Kidney (tissue), 14 donors: Measurements from ENCODE around the gene ACTN4. TPM values are rescaled to one million over a fixed set of nuclear protein-coding genes. Genes with fewer than 3 reads are reported as not detected.

Source experiments
- DNase-seq, 5 donors: peaks; one replicate each; pipeline ENCODE4 v3.0.0-alpha.2; 2013 to 2020
- FAIRE-seq: peaks from 2 replicates; lab custom pipeline; 2012; peaks lifted over from hg19 to GRCh38; lab: Jason Lieb, UNC
- H3K27ac ChIP-seq, 2 donors: one replicate each; pipeline ENCODE4 v1.7.0; 2013; ENCODE audit warnings: low read depth in 2 of 2, low read length in 2 of 2, inconsistent platforms in 1 of 2
- H3K27me3 ChIP-seq: one replicate; pipeline ENCODE4 v1.7.1; 2013; ENCODE audit warnings: low read length, inconsistent platforms; ENCODE audit not compliant: control insufficient read depth, insufficient read depth
- H3K36me3 ChIP-seq, 3 donors: one replicate each; pipeline versions ENCODE4 v1.7.0 to v1.7.1; 2013; ENCODE audit warnings: low read length in 3 of 3, control low read depth in 1 of 3, inconsistent platforms in 1 of 3; ENCODE audit not compliant: insufficient read depth in 3 of 3, control insufficient read depth in 2 of 3
- H3K4me1 ChIP-seq, 3 donors: one replicate each; pipeline versions ENCODE4 v1.7.0 to v1.7.1; 2013; ENCODE audit warnings: low read length in 3 of 3, inconsistent platforms in 1 of 3, low read depth in 1 of 3; ENCODE audit not compliant: control insufficient read depth in 2 of 3, insufficient read depth in 2 of 3
- H3K4me3 ChIP-seq, 3 donors: one replicate each; pipeline versions ENCODE4 v1.7.0 to v1.8.1; 2013; ENCODE audit warnings: low read length in 3 of 3, control low read depth in 1 of 3, inconsistent platforms in 1 of 3
- H3K9ac ChIP-seq, 3 donors: one replicate each; pipeline versions ENCODE4 v1.7.0 to v1.7.1; 2013; ENCODE audit warnings: low read length in 3 of 3, control low read depth in 1 of 3, inconsistent platforms in 1 of 3
- H3K9me3 ChIP-seq, 3 donors: one replicate each; pipeline versions ENCODE4 v1.7.0 to v1.7.1; 2013; ENCODE audit warnings: low read length in 3 of 3, control low read depth in 1 of 3, inconsistent platforms in 1 of 3; ENCODE audit not compliant: control insufficient read depth in 2 of 3, insufficient read depth in 1 of 3
- intact Hi-C: fragments of 100-400 bp; cut with DNase I; formaldehyde crosslinking; loops from one replicate; pipeline ENCODE4 v1.11.1; 2022
- polyA plus RNA-seq: library from polyadenylated mRNA; stranded (reverse); fragments of 350-450 nt; fragmentation: Illumina TruSeq; extraction: RNeasy Lipid Tissue Mini Kit (QIAGEN cat#74804); gene quantifications from one replicate; pipeline ENCODE4 v1.2.3, GENCODE V29; 2014; ENCODE audit warnings: low read depth, low replicate concordance; ENCODE audit not compliant: insufficient read depth
- total RNA-seq: library from RNA; stranded (reverse); fragmentation: NEBNext Ultra II Directional; extraction: Animal tissue kit (Norgen Biotek cat#: 25700); gene quantifications from one replicate; pipeline ENCODE4 v1.2.1, GENCODE V29; 2021
- TF ChIP-seq, protein P1 (sequence below): IDR thresholded peaks from 3 replicates; pipeline ENCODE4 v1.5.1; 2012; ENCODE audit warnings: mild to moderate bottlenecking, moderate library complexity, borderline replicate concordance; ENCODE audit not compliant: insufficient read depth; ENCODE audit errors: extremely low read depth
- donor health status: control.
- donor health status: control.
- donor health status: control.
- donor health status: control.
- donor health status: control.
- donor health status: DM: yes; HTN: yes; CAD: no.
- donor health status: Normal renal cell carcinoma (clear cell type).

Gene ACTN4
- total and polyA plus RNA-seq, 2 donors from 2014 or later = 231 to 606 TPM

DNA sequence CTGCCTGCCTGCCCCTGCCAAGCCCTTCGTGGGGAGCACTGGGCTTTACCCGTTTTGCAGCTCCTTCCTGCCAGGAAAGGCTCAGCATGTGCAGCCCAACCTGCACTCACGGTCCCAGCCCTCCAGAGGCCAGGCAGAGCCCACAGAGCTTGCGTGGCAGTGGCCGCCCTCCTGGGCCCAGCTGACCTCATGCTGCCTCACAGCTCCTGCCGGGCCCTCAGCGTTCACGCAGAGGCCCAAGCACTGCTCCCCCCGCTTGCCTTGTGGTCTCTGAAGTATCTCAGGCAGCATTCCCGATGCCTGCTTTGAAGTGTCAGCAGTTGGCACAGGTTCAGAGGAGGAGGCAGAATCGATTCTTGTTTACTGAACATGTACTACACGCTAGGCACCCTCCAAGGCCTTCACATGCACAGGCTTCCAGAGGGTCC lies 64.3 kb downstream of the ACTN4 start:
- FAIRE-seq = no peak
- DNase-seq = no peak
- TF ChIP-seq, protein P1, sequence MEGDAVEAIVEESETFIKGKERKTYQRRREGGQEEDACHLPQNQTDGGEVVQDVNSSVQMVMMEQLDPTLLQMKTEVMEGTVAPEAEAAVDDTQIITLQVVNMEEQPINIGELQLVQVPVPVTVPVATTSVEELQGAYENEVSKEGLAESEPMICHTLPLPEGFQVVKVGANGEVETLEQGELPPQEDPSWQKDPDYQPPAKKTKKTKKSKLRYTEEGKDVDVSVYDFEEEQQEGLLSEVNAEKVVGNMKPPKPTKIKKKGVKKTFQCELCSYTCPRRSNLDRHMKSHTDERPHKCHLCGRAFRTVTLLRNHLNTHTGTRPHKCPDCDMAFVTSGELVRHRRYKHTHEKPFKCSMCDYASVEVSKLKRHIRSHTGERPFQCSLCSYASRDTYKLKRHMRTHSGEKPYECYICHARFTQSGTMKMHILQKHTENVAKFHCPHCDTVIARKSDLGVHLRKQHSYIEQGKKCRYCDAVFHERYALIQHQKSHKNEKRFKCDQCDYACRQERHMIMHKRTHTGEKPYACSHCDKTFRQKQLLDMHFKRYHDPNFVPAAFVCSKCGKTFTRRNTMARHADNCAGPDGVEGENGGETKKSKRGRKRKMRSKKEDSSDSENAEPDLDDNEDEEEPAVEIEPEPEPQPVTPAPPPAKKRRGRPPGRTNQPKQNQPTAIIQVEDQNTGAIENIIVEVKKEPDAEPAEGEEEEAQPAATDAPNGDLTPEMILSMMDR = no peak

DNA sequence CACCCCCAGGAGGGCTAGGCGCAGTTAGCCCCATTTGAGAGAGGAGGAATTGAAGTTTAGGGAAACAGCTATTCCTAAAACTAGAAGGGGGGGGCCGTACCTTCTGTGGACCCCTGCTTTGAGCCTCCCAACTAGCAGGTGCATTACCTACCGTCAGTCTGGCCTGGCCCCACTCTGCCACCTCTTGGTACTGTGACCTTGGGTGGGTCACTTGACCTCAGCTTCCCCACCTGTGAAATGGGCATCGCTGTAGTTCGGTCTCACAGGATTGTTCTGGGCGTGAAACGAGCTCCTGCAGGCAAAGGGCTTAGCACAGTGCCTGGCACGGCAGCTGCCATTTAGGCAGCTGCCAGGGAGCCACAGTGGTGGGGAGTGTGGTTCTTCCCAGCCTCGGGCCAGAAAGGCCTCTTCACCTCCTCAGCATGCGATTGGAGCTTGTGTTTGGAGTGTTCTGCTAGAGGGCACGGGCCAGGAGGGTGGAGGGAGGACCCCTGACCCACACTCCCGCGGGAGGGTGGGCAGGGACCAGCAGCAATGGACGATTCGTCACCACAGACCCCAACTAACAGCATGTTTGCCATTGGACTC lies 64.8 kb downstream of the ACTN4 start:
- Histone ChIP-seq H3K27me3 (no peaks in the 10 kb centered on the region), H3K36me3 (peaks cover 0 to 77% (median 48%) of the 10 kb centered on the region in 3 donors), H3K4me3 (no peak overlapping the region), H3K27ac (peak overlapping the region; percentile 89 to 92), H3K9ac (peak overlapping the region in 1 of 3 donors; percentile 34), H3K9me3 (no peaks in the 10 kb centered on the region), H3K4me1 (peaks cover 0 to 63% (median 30%) of the 10 kb centered on the region in 3 donors)
- FAIRE-seq (no peak), DNase-seq (no peak)
- intact Hi-C loops = no loop called here
- TF ChIP-seq, protein P1 = no peak

More for the DNA sequence above, 64.3 kb downstream of the ACTN4 start:
- Histone ChIP-seq H3K27ac (peak overlapping the region; percentile 67 to 89), H3K36me3 (peaks cover 0 to 77% (median 46%) of the 10 kb centered on the region in 3 donors), H3K9ac (peak overlapping the region in 1 of 3 donors; percentile 34), H3K9me3 (no peaks in the 10 kb centered on the region), H3K27me3 (no peaks in the 10 kb centered on the region), H3K4me3 (no peak overlapping the region), H3K4me1 (peaks cover 0 to 68% (median 33%) of the 10 kb centered on the region in 3 donors)
- intact Hi-C loops = no loop called here

DNA sequence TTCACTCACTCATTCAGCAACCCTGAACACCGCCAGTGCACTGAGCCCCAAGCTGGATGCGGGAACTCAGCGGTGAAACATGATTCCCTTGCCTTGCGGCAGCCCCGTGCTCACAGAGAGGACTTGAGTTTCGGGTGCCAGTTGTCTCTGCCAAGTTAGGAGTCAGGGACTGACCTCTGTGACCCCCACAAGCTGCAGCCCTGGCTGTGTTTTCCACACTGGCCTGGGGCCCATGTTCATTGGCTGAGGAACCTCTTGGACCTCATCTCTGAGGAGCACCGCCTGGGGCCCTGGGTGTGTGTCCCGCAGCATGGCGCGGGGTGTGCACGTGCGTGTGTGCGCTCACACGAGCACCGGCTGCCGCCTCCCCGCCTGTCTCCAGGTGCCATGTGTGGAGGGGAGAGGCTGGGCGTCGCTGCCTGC lies 65.8 kb downstream of the ACTN4 start:
- peaks cover 0 to 55% (median 22%) of the 10 kb centered on the region in 3 donors for H3K4me1 ChIP-seq
- peak overlapping the region; percentile 89 to 92 for H3K27ac ChIP-seq
- FAIRE-seq (no peak), DNase-seq (peak in 1 of 5 donors; percentile 61)
- peak overlapping the region in 1 of 3 donors; percentile 66 for H3K9ac ChIP-seq
- H3K4me3 ChIP-seq = no peak overlapping the region
- intact Hi-C loops = no loop called here
- no peaks in the 10 kb centered on the region for H3K9me3 ChIP-seq
- TF ChIP-seq, protein P1 = no peak
- H3K27me3 ChIP-seq = no peaks in the 10 kb centered on the region
- H3K36me3 ChIP-seq = peaks cover 0 to 75% (median 42%) of the 10 kb centered on the region in 3 donors
